Esophagus squamous epithelium (tissue), 4 donors: ENCODE data around the gene KLC4.

Experiments
- CTCF ChIP-seq, 6 experiments: fragments of 450-650 bp in 4 of 6; fragments of 200-600 bp in 2 of 6; sonication (generic) in 2 of 6; IDR thresholded peaks; one replicate each; pipeline ENCODE4 v1.5.1; 2016 to 2019; ENCODE audit warnings: antibody characterized with exemption in 6 of 6, mild to moderate bottlenecking in 4 of 6, moderate library complexity in 4 of 6
- POLR2A ChIP-seq, 4 donors: fragments of 450-650 bp; IDR thresholded peaks; one replicate each; pipeline ENCODE4 v1.6.1; 2017; ENCODE audit warnings: antibody characterized with exemption in 4 of 4, mild to moderate bottlenecking in 4 of 4, moderate library complexity in 3 of 4

GRCh38 chr6:43036712-43037111, 22.7 kb upstream of the KLC4 start:
- TF ChIP-seq CTCF (IDR thresholded peaks at IDR 0.05) (no peak), POLR2A (IDR thresholded peaks at IDR 0.05) (no peak)
